ENCODE measurements around the gene ABCG8.
"Not testable (repeated sequence)": the region's sequence is repeated elsewhere in the genome, so short reads cannot be mapped to it uniquely, and the experiment has no call there.

Gene ABCG8

GRCh38 chr2:43874776-43875451 is 36.1 kb downstream of the ABCG8 start:
- no peak for DNase-seq (ENCODE audit: low read depth)

- DNase-seq (ENCODE audit: low read depth) = no peak
Observed at GRCh38 chr2:43877782-43878464, 39.2 kb downstream of the ABCG8 start.

- no peak for DNase-seq (ENCODE audit: low read depth)
Observed at GRCh38 chr2:43879261-43879660, 40.5 kb downstream of the ABCG8 start.

GRCh38 chr2:43880471-43880870 is 41.7 kb downstream of the ABCG8 start:
- DNase-seq (ENCODE audit: low read depth) = no peak

GRCh38 chr2:43880952-43881351 is 42.2 kb downstream of the ABCG8 start:
- no peak for DNase-seq (ENCODE audit: low read depth)

- no peak for DNase-seq (ENCODE audit: low read depth)
Observed at GRCh38 chr2:43882312-43882711, 43.5 kb downstream of the ABCG8 start.

GRCh38 chr2:43884689-43885088 is 45.9 kb downstream of the ABCG8 start:
- DNase-seq (ENCODE audit: low read depth) = no peak

GRCh38 chr2:43885132-43885632 is 46.4 kb downstream of the ABCG8 start:
- no peak for DNase-seq (ENCODE audit: low read depth)

GRCh38 chr2:43887176-43887575 is 48.4 kb downstream of the ABCG8 start:
- DNase-seq (ENCODE audit: low read depth) = no peak

- no peak for DNase-seq (ENCODE audit: low read depth)
Observed at GRCh38 chr2:43889416-43889815, 50.6 kb downstream of the ABCG8 start.

GRCh38 chr2:43890855-43891254 is 52.1 kb downstream of the ABCG8 start:
- DNase-seq (ENCODE audit: low read depth) = no peak

GRCh38 chr2:43894743-43895142 is 56.0 kb downstream of the ABCG8 start:
- DNase-seq (ENCODE audit: low read depth) = no peak

- DNase-seq (ENCODE audit: low read depth) = no peak
Observed at GRCh38 chr2:43896906-43897305, 58.1 kb downstream of the ABCG8 start.

- DNase-seq (ENCODE audit: low read depth) = no peak
Observed at GRCh38 chr2:43897492-43897891, 58.7 kb downstream of the ABCG8 start.

- DNase-seq (ENCODE audit: low read depth) = no peak
Observed at GRCh38 chr2:43898134-43898837, 59.5 kb downstream of the ABCG8 start.

- DNase-seq (ENCODE audit: low read depth) = no peak
Observed at GRCh38 chr2:43898838-43899346, 60.1 kb downstream of the ABCG8 start.

- DNase-seq (ENCODE audit: low read depth) = no peak
Observed at GRCh38 chr2:43899589-43899988, 60.8 kb downstream of the ABCG8 start.

GRCh38 chr2:43905371-43905803 is 66.6 kb downstream of the ABCG8 start:
- DNase-seq (ENCODE audit: low read depth) = no peak

GRCh38 chr2:43905871-43906270 is 67.1 kb downstream of the ABCG8 start:
- DNase-seq (ENCODE audit: low read depth) = no peak

- no peak for DNase-seq (ENCODE audit: low read depth)
Observed at GRCh38 chr2:43906448-43907109, 67.8 kb downstream of the ABCG8 start.

- not testable (repeated sequence) for DNase-seq (ENCODE audit: low read depth)
Observed at GRCh38 chr2:43911136-43911790, 72.5 kb downstream of the ABCG8 start.

- DNase-seq (ENCODE audit: low read depth) = no peak
Observed at GRCh38 chr2:43924463-43924862, 85.7 kb downstream of the ABCG8 start.

Data from HS-27A (cell line).